GM19438 (cell line): ENCODE measurements around the gene TRAK1.

Source experiments
- ATAC-seq: cut with Tn5 transposase; IDR thresholded peaks from one replicate; pipeline ENCODE4 v1.9.1; 2021; ENCODE audit warnings: low read depth; ENCODE audit not compliant: unreplicated experiment

Gene TRAK1

DNA sequence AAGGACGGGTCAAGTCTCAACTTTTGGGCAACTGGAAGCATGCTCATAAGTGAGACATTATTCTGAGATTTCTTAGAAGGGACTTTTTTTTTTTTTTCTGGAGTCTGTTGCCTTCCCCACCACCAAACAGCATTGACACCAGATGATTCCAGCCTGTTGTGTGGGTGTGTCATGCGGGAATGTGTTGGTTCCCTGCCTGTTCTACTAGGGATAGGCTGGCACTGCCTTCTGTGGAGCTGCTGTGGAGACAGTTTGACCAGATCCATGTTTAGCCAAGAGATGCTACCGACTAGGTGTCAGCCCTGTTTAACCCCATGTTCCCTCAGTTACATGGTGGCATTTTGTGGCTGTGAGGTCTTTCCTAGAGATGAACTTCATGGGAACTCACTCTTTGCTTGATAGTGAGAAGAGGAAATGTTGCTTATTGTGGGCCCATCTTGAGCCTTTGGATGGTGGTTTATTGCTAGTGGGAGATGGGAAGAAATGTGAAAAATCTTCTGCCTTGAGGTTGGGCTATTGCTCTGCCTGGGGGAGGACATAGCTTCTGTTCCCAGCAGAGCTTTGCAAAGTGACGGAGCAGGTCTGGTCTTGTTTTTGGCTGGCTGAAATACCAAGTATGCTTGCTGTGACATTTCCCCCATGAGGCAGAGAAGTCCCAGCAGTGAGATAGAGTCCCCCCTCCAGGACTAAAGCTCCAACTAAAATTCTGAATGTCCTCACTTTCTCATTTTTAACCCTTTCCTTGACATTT, 31.3 kb downstream of the TRAK1 start:
- ATAC-seq, result no peak

DNA sequence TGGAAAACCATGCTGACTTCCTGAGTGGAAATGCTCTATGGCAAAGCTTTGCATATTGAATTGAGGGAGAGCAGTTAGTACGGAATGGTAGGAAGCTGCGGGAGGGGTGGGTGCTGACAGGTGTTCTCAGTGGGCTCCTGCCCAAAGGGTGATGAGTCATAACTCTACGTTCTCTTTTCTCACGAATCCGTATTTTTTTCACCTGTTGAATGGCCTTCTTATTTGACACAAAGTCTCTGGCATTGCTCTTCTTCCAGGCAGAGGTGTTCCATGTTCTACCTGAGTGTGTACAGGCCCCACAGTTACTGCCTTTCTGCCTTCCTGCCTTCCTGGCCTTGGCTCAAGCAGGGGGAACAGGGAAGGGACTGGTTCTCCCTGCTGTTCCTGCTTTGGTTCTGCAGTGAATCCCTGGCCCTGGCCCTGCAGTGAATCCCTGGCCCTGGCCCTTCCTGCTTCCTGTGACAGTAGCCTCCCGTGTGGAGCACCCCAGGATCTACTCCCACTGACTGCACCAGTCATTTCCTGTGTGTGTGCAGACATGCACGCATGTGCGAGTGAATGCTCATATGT, 31.9 kb downstream of the TRAK1 start:
- ATAC-seq, result no peak

DNA sequence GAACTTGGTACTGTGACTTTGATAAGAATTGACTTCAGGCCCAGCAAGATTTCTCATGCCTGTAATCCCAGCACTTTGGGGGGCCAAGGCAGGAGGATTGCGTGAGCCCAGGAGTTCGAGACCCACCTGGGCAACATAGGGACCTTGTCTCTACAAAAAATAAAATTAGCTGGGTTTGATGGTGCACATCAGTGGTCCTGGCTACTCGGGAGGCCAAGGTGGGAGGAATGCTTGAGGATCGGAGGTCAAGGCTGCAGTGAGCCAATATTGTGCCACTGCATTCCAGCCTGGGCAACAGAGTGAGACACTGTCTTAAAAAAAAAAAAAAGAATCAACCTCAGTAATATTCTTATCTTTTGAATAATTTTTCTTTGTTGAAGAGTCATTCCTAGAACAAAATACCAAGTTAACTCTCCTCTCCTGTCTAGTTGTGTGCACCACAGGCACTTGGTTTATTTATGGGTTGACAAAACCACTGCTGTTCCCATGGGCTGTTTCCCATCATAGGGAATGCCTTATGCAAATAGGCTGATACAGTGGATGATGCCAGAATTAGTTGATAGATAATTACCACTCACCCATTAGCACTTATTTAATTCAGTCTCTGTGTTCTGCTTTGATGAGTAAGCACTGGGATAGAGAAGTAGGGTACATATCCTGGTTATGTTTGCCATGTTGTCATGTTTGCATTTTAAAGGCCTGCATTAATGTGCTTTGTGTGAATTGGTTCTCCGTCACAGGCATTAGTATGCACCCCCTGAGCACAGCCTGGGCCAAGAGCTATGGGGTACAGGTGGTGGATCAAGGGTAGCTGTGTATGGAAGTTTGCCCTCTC, 32.9 kb downstream of the TRAK1 start:
- ATAC-seq, result no peak

DNA sequence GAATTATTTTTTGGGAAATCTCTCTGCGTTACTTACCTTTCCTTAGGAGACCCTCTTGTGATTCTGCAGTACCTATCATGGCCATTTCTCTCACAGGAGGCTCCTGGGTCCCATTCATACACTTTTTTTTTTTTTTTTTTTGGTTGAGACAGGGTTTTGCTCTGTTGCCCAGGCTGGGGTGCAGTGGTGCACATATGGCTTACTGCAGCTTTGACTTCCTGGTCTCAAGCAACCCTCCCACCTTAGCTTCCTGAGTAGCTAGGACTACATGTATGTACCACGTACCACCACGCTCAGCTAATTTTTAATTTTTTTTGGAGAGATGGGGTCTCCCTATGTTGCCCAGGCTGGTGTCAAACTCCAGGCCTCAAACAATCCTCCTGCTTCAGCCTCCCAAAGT, 36.1 kb downstream of the TRAK1 start:
- ATAC-seq, result no peak

DNA sequence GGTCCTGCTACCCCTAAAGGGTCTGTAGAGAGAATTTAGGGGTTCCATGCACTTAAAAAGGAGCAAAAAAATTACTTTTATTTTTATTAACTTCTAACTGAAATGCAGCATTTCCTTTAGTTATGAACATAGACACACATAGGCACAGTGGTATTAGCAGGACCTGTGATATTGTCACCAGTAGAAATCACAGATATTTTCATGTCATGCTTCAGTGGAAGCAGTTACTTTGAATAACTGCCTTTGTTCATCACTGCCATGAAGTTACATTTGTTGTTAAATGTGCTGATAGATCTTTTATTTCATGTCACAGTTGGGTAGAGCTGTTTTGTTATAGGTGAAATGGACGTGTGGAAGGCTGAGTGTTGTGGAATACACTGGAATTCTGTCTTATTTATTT, 37.4 kb downstream of the TRAK1 start:
- no peak for ATAC-seq

DNA sequence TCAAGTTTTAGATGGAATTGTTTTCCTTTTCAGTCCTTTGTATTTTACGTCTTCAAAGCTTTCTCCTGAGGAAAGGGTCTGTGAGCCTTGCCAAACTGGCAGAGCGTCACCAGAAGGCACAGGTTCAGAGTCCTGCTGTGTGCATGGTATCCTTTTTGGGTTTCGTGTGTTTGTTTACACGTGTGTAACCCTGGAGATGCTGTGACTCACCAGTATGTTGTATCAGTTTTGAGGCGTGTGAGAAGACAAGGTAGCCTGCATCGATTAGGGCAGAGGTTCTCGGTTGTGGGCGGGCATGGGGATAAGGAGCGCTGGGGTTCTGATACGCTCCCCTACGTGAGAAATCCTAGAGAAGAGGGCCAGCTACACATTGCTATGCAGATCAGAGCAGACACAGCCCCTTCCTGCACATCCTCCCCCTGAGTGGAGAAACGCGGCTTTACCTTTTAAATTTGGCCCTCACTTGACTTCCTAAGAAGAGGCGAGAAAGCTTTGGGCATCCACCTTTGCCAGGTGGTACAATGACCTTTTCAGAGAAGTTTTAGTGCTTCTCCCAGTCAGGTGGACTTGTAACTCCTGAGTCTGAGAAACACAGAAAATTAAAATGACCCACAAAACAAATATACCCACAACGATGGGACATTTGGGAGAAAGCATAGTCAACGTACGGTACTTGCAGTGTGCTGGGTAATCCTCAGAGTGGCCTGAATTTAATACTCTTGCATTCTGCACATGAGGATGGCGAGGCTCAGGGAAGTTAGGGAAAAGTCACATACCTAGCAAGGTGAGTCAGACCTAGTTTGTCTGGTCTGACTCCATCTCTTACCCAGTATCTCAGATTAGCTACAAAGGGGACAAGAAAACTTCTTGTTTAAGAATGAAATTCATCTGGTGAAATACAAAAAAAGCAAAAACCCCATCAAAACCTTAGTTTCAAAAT, 38.1 kb downstream of the TRAK1 start:
- ATAC-seq, result no peak

DNA sequence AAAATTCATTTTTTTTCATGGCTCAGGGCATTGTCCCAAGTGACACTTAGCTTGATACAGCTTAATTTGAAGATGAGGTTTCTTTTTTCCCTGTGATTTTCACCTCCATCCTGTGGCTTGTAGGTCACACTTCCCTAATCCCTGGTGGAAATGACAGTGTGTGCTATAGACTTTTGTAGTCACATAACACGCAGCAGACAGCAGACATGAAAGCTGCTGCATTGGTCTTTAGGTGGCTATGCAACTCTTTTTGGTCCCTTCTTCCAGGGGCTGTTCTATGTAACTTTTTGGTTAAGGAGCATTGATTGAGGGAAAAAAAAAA, 38.8 kb downstream of the TRAK1 start:
- ATAC-seq, result no peak

DNA sequence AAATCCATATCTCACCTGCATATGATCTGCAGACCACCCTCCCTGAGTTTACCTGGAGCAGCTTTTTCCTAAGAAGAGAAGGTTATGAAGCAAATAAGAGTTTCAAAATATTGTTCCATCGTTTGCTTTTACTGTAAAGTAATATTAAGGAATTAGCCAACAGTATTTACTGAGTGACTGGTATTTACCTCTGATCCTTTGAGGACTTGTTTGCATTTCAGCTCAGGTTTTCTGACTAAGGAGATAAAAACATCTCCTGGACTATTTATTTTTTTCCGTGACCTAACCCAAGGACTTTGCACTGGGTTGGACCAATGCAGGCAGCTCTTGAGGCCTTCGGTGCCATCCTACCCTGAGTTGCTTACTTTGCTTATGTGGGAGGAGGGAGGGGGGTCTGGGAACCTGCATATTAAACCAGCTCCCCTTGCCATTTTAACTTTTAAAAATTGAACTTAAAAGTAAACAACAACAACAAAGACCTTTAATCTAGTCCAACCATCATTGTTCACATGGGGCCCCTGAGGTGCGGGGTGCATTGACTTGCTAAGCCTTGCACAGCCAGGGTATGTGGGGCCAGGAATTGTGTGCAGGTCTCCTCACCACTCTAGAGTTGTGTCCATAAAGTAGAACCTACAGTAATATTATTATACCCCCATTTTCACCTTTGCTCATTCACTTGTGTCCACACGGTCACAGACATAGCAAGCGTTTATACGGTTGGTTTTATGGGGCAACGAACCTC, 39.3 kb downstream of the TRAK1 start:
- ATAC-seq, result no peak

DNA sequence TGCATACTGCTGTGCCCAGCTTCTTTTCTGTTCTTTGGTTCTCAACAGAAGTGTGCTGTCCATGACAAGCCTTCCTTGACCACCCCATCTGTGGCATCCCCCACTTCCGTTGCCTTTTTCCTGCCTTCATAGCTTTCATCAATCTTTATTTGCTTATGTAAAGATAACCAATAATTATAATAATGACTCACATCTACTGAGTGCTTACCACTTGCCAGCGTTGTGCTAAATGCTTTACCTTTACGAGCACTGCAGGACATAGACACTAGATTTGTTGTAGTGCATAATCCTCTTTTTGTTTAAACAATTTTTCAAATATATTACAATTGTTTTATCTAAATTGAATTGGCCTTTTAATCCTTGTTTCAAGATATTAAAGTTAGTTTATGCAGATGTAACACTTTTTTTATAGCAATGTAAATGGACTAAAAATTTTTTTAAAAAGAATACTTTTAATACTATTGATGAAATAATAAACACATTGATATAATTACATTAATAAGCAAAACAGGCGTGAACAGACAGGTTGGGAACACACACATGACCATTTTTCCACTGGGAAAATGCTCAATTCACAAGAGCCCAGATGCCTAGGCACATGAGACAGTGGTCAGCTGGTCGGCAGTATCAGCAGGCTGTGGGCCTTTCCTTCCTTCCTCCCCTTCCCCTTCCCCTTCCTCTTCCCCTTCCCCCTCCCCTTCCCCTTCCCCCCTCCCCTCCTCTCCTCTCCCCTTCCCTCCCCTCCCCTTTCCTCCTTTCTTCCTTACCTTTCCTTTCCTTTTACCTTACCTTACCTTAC, 42.5 kb downstream of the TRAK1 start:
- no peak for ATAC-seq

DNA sequence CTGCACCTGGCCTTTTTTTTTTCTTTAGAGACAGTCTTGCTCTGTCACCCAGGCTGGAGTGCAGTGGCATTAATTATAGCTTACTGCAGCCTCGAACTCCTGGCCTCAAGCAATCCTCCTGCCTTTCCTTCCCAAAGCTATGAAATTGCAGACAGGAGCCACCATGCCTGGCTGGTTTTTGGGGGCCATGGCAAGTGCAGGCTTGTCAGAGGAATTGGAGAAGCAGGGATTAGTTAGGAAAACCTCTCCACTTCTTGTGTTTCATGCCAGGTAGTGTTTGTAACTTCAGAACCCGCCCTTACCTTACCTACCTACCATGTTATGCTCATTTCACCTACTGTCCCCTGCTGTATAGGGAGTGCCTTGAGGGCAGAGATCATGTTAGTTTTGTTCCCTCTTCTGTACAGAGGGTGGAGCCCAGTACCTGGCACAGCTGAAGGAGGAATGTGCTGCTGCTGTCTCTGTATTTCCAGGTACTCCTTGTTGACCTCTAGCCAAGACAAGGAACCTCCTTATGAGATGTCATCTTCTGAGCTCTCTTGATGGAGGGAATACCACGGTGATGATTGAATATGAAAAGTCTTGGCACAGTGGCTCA, 43.8 kb downstream of the TRAK1 start:
- ATAC-seq, result no peak

DNA sequence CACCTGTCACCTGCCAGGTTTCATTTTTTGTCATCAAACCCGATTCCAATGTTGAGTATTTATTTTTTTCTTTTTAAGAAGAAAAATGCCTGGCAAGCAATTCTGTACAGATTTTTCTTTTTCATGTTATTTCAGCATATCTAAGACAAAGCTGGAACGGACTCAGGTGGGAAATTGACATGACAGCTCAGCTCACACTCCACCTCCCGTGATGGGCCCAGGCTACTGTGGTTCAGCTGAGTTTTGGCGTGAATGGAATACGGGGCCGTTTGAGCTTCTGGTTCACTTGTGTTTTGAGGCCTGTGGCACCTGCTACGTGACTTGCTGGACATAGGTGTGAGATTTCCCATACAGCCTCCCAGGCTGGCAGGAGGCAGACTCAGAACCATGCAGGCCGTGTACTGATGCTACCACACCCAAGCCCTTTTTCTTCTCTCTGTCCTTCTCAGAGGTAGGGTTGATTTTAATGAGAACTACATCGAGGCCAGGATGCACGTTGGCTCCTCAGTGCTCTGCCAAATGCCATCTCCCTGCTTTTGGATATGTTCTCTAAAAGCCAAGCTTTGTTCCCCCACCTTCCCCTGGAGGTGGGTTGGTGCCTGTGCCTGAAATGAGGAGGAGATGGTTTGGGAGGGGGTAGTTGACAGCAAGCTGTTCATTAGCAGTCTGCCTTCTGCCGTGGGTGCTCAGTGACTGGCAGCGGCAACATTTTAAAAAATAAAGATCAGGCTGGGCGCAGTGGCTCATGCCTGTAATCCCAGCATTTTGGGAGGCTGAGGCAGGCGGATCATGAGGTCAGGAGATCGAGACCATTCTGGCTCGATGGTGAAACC, 48.7 kb downstream of the TRAK1 start:
- ATAC-seq, result no peak

DNA sequence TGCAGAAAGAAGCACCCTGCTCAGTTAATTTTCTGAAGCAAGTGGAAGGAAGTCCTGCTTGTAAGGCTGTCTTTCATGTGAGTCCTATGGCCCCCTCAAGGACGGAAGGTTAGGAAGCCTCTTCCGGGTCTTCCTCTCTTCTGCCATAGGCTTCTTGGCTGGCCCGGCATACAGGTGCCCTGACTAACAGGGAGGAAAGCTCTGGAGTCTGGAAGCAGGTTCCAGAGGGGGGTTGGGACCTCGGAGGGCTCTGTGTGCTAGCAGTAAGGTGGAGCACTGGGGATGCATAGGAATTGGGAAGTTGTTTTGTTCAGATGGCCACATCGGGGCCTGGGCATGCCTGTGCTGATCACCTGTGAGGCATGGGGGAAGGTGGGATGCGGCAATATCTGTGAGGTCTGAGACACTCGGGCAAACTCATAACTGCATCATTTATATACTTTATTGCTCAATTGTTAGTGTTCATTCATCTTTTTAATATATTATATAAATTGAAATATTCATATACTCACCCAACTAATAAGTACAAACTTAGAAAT, 49.6 kb downstream of the TRAK1 start:
- ATAC-seq, result no peak

DNA sequence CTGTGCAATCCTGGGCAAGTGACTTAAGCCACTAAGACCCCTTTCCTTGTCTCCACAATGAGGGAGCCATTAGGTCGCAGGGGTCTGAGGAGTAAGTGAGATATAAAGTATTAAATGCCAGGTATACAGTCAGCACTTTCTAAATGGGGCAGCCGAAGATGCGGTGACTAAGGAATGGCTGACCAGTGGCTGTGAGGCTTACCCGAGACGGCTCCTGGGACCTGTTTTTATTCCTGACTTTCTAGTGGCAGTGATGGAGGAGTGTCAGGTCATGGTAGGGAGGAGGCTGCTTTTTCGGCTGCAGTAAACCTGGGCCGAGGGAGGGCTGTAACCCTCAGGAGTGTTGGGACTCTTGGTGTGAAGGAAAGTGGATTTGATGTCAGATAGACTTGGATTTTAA, 52.3 kb downstream of the TRAK1 start:
- no peak for ATAC-seq

DNA sequence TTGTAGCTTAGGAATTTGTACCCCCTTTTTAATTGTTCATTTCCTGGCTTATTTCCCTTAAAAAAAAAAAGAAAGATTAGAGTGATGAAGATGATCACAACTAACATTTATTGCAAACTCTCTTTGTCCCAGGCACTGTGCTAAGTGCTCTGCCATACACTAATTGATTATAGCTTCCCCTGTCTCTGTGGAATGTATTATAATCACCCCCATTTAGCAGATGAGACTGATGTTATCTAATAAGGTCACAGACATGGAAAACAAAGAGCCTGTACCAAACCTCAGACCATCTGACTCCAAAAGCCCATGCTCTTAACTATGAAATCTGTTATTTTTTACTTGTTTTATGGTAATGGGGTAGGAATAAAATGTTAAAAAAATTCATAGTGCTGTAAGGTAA, 53.1 kb downstream of the TRAK1 start:
- ATAC-seq, result no peak

DNA sequence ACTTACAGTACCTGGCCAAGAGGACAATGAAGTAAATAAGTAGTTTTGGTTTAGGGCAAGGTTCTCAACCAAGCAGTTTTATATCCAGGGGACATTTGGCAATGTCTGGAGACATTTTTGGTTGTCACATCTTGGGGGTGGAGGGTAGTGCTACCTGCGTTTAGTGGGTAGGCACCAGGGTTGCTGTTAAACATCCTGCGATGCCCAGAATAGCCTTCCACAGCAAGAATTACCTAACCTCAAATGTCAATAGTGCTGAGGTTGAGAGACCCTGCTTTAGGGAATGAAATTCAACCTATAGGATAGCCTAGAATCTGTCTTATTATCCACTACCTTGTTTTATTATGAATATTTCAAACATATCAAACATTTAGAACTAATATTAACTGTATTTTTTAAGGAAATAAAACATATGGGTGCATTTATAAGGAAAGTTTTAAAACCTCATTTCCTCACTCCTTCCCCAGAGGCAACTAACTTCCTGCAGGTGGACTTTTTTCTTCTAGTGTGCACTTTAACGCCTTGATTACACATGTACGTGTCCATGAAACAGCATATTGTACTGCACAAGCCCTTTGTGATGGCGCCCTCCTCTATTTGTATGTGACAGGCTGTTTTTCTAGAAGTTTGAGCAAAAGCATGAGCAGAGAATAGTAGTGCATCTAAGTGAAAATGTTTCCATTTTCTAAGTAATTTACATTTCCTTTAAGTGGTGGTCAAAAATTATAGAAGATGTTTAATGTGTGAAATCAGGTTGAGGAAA, 57.1 kb downstream of the TRAK1 start:
- ATAC-seq, result no peak

DNA sequence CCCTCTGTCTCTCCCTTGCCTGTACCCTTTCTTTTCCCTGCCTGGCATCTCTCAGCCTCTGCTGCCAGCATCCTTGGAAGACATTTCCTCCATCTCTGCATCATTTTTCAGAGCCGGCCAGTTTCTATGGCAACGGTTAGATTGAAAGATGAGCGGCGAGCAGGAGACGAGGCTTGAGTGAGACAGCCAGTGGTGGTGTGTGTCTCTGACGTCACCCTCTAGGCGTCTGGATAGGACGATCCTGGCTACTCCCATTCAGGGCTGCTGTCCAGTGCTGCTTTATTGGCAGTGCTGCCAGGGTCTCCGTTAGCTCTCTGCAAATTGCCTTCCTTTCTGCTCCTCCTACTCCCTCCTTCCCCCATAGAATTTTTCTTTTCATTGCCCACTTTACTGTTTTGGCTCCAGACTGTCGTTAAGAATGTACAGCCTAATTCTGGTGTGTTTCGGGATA, 57.9 kb downstream of the TRAK1 start:
- ATAC-seq, result no peak

DNA sequence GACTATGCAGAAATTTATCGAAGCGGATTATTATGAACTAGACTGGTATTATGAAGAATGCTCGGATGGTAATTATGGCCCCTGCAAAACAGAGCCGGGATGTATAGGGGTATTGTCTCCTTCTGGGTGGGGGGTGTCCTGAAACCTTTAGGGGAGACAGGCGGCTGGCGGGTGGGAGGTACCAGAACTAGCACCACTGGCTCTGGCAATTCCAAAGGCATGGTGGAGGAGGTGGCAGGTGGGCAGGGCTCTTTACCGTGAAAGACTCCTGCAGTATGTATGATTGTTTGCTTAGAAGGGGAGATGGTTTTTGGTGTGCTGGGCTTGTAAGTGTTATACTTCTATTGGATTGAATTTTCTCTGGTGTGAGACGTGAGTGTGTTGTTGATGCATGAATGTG, 58.4 kb downstream of the TRAK1 start:
- no peak for ATAC-seq
